Stimulated activated CD4-positive, alpha-beta T cell treated with anti-CD3 and anti-CD28 coated beads, Interleukin-2, amount 100 ng/mL, for 4 hours (primary cell): ENCODE data around the gene LMNTD1.
"Not testable (repeated sequence)": the region's sequence is repeated elsewhere in the genome, so short reads cannot be mapped to it uniquely, and the experiment has no call there.

Experiments
- DNase-seq: peaks from one replicate; pipeline ENCODE4 v3.0.0-alpha.2; 2020; ENCODE audit warnings: low read depth

LMNTD1 gene

GRCh38 chr12:25553098-25553497 is at the start of gene LMNTD1:
TSS of gene LMNTD1 (minus strand) at chr12:25553283. CDS start at chr12:25552959, 324 bp downstream.
- no peak for DNase-seq

GRCh38 chr12:25598956-25599355 is 45.9 kb upstream of the LMNTD1 start:
- DNase-seq = no peak

GRCh38 chr12:25595496-25595895 is 42.4 kb upstream of the LMNTD1 start:
- DNase-seq = not testable (repeated sequence)

- no peak for DNase-seq
These were observed 41.3 kb upstream of the LMNTD1 start for GRCh38 chr12:25594376-25594775.

- DNase-seq = no peak
These were observed 39.8 kb upstream of the LMNTD1 start for GRCh38 chr12:25592725-25593495.

- no peak for DNase-seq
These were observed 38.1 kb upstream of the LMNTD1 start for GRCh38 chr12:25591144-25591543.

GRCh38 chr12:25590011-25590721 is 37.1 kb upstream of the LMNTD1 start:
- peak; percentile 28 for DNase-seq

- no peak for DNase-seq
These were observed 34.3 kb upstream of the LMNTD1 start for GRCh38 chr12:25587346-25587745.

GRCh38 chr12:25585662-25586061 is 32.6 kb upstream of the LMNTD1 start:
- no peak for DNase-seq

- no peak for DNase-seq
These were observed 32.0 kb upstream of the LMNTD1 start for GRCh38 chr12:25585021-25585523.

GRCh38 chr12:25584596-25584995 is 31.5 kb upstream of the LMNTD1 start:
- no peak for DNase-seq

- no peak for DNase-seq
These were observed 30.5 kb upstream of the LMNTD1 start for GRCh38 chr12:25583545-25583944.

- DNase-seq = no peak
These were observed 28.0 kb upstream of the LMNTD1 start for GRCh38 chr12:25581067-25581466.

GRCh38 chr12:25578411-25579143 is 25.5 kb upstream of the LMNTD1 start:
- DNase-seq = no peak

GRCh38 chr12:25574761-25575160 is 21.7 kb upstream of the LMNTD1 start:
- no peak for DNase-seq

- DNase-seq = no peak
These were observed 20.3 kb upstream of the LMNTD1 start for GRCh38 chr12:25573346-25573745.

GRCh38 chr12:25570418-25570817 is 17.3 kb upstream of the LMNTD1 start:
- no peak for DNase-seq

GRCh38 chr12:25566202-25566949 is 13.3 kb upstream of the LMNTD1 start:
- no peak for DNase-seq

- no peak for DNase-seq
These were observed 5.5 kb upstream of the LMNTD1 start for GRCh38 chr12:25558586-25558985.

- no peak for DNase-seq
These were observed 4.8 kb upstream of the LMNTD1 start for GRCh38 chr12:25557830-25558436.

GRCh38 chr12:25556153-25556552 is 3.1 kb upstream of the LMNTD1 start:
- no peak for DNase-seq
